GOT3 (cell line): Measurements from ENCODE around the gene VWA8.

Source experiments
- DNase-seq: peaks from one replicate; lab custom pipeline; 2025; ENCODE audit warnings: mixed read lengths; lab: John Stamatoyannopoulos, UW

Gene VWA8

GRCh38 chr13:41960637-41961465 lies at the start of gene VWA8:
Gene VWA8 (minus strand): TSS chr13:41961109. CDS start chr13:41961015, 94 bp downstream.
- peak; percentile 28 for DNase-seq

GRCh38 chr13:42009057-42009456 lies 48.1 kb upstream of the VWA8 start:
- DNase-seq: no peak

DNA sequence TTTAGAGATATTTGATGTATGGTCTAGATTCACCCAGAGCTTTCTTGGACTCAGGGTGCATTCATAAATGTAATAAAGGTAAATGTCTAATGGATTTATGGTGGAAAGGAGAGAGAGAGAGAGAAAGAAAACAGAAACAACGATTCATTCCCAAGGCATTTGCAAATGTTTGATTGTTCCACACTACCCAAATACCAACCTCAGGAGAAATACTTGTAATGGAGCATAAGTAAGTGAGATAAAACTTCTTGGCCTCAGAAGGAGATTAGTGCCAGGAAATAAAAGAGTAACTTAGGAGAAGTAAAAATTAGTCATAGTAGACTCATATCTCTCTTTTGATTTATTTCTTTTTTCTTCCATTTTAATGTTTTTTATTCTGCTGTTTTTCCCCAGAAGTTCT lies 46.9 kb upstream of the VWA8 start:
- DNase-seq: no peak

GRCh38 chr13:42002066-42002465 lies 41.2 kb upstream of the VWA8 start:
- DNase-seq: no peak

DNA sequence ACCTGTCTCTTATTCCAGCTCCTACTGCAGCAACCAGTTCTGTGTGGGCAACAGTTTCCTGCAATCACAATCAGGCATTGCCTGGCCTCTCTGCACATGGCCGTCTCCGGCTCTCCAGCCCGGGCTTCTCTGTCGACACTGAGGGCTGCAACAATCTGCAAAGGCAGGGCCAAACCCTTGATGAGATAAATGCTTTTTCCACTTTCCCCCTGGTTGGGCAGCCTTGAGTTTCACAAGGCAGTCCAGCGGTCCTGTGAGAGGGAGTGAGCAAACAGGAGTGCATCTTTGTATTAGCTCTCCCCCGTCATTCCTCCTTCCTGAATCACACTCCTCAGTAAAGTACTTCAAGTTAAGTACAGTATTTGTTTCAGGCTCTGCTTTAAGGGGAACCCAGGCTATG lies 40.7 kb upstream of the VWA8 start:
- no peak for DNase-seq

DNA sequence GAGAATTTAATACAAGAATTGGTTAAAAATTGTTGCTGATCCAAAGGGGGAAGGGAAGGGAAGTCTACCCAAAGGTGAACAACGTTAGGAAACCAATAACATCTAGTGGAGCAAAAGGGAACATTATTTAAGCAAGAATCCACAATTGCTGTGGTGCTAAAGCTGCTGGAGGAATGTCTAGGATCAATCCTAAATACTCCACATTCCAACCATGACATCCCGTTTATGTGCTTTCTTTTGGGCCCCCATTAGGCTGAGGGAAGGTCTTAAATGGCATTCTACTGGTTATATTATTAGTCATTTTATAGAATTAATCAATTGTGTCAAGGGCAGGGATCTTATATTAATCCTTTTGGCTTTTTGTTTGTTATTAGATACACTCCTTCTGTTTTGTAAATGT lies 39.9 kb upstream of the VWA8 start:
- DNase-seq: no peak

GRCh38 chr13:41997396-41997795 lies 36.5 kb upstream of the VWA8 start:
- DNase-seq: no peak

- no peak for DNase-seq
Measured at GRCh38 chr13:41995946-41996345, 35.0 kb upstream of the VWA8 start.

- no peak for DNase-seq
Measured at GRCh38 chr13:41995336-41995735, 34.4 kb upstream of the VWA8 start.

DNA sequence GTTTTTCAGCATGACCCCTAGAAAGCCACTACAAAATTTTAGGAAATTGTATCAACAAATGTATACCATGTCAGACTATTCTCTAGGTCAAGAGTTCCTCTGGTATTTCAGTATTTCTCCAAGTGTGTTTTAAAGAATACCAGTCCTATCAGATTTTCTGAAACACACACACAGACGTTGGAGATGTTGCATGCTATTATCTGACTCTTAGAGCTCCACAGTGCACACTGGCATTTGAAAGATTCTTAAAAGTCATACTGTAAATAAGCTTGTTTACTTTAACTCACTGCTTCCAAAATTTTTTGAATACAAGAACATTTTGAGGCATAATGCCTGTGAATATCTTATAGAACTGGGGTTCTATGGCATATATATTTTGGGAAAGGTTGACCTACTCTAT lies 33.8 kb upstream of the VWA8 start:
- no peak for DNase-seq

GRCh38 chr13:41991936-41992335 lies 31.0 kb upstream of the VWA8 start:
- DNase-seq: no peak

- DNase-seq: no peak
Measured at GRCh38 chr13:41988244-41988643, 27.3 kb upstream of the VWA8 start.

DNA sequence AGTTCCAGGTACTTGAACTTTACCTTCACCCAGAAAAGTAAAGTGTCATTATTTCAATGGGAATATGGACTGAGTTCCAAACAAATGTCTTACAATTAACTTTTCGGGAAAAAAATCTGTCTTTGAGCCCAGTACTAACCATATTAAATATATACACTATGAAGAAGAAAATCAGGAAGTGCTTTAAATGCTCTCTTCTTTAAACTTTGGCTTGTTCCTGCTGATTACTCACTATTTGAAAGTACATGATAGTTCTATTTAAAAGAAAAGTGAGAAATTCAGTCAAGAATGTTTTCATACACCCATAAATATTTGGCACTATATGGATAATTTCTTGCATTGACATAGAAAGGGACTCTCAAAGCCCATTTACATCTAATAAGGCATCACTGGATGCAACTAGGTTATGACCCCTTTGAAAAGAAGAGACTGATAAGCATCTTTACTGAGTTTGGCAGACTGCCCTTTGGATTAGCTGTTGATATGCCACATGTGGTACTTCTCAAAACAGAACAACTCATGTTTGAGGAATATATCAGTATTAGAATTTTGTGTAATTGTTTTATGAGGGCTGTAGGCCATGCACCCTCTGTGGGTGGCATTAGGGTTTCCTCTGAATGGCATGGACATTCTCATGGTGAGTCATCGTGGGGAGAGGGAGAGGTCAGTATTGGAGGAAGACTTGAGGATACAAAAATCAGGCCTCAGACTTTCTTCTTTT lies 25.0 kb upstream of the VWA8 start:
- no peak for DNase-seq

GRCh38 chr13:41981951-41982715 lies 21.2 kb upstream of the VWA8 start:
- no peak for DNase-seq

- DNase-seq: no peak
Measured at GRCh38 chr13:41978007-41978406, 17.1 kb upstream of the VWA8 start.

DNA sequence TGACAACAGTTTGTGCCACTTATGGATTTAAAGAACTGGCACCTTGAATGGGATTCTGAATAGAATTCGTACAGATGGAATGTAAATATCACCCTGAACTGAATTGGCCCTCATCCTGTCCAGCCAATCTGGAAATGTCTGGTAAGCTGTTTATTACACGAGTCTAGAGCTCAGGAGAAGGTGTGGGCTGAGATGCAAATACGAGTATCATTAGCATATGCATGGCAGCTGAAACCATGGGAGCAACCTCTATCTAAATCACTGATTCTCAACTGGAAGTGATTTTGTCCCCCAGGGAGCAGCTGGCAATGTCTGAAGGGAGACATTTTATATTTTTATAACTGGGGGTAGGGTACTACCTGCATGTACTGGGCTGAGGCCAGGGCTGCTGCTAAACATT lies 15.6 kb upstream of the VWA8 start:
- no peak for DNase-seq

GRCh38 chr13:41974262-41974900 lies 13.5 kb upstream of the VWA8 start:
- no peak for DNase-seq

GRCh38 chr13:41973247-41973741 lies 12.4 kb upstream of the VWA8 start:
- DNase-seq: no peak

DNA sequence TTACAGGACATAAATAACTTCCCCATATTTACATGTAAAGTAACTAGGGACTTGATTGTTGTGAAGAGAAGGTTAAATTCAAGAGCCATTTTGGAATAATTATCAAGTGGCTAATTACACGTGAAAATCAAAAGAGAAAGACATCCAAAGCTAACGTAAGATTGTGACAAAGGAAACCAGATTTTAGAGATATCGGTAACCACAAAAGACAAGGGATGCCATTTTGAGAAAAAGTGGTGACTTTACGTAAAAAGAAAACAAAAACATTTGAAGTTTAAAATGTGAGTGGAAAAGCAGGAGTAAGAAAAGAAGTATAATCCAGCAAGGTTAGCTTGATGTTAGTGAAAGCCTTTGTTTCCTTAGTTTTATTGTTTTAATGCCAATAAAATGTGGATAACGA lies 10.9 kb upstream of the VWA8 start:
- DNase-seq: no peak

DNA sequence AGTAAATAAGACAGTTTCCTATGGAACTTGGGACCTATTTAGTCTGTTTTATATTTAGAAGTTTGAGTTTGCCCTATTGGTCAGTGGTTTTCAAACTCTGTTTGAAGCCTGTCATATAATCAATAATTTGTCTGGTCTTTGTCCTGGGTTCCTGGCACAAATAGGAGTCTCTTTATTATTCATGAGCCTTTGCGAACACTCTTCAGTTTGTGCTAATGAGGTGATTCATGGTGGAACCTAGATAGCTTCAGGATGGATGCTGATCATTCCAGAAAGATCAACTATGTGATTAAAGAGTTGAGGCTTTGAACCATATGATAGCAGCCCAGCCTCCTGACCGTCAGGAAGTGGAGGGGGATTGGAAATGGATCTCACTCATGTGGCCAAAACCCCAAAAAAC lies 10.0 kb upstream of the VWA8 start:
- DNase-seq: no peak

GRCh38 chr13:41970022-41970421 lies 9.1 kb upstream of the VWA8 start:
- no peak for DNase-seq

- no peak for DNase-seq
Measured at GRCh38 chr13:41969072-41969471, 8.2 kb upstream of the VWA8 start.
